Epithelial cell of proximal tubule (primary cell): ENCODE results near the gene CNGA1. TPM values are rescaled to one million over a fixed set of nuclear protein-coding genes. Genes with fewer than 3 reads are reported as not detected.

Experiments used
- DNase-seq: peaks from one replicate; pipeline ENCODE4 v3.0.0-alpha.2; 2011; ENCODE audit warnings: low read depth
- H3K4me3 ChIP-seq: 2 replicates; pipeline ENCODE4 v1.5.1; 2011; ENCODE audit warnings: low read depth, mild to moderate bottlenecking, low read length
- CTCF ChIP-seq: conservative IDR thresholded peaks from 2 replicates; pipeline ENCODE4 v1.5.1; 2012; ENCODE audit warnings: low read depth, mild to moderate bottlenecking, low read length
- total RNA-seq: library from RNA; depleted of rRNA; stranded (reverse); fragments of >200 nt; gene quantifications from 2 replicates; pipeline ENCODE4 v1.2.3, GENCODE V29; 2015

Gene CNGA1
- total RNA-seq, 1 donor from 2014 or later = 2.8 TPM

- DNase-seq = no peak
- TF ChIP-seq CTCF = no peak
- H3K4me3 ChIP-seq = no peak overlapping the region
These were observed 31.4 kb upstream of the CNGA1 start for GRCh38 chr4:48047896-48048295.

GRCh38 chr4:48047421-48047844 lies 31.0 kb upstream of the CNGA1 start:
- no peak for DNase-seq
- H3K4me3 ChIP-seq = no peak overlapping the region
- no peak for TF ChIP-seq CTCF

- no peak overlapping the region for H3K4me3 ChIP-seq
- TF ChIP-seq CTCF = no peak
- DNase-seq = no peak
These were observed 29.6 kb upstream of the CNGA1 start for GRCh38 chr4:48046059-48046458.

DNA sequence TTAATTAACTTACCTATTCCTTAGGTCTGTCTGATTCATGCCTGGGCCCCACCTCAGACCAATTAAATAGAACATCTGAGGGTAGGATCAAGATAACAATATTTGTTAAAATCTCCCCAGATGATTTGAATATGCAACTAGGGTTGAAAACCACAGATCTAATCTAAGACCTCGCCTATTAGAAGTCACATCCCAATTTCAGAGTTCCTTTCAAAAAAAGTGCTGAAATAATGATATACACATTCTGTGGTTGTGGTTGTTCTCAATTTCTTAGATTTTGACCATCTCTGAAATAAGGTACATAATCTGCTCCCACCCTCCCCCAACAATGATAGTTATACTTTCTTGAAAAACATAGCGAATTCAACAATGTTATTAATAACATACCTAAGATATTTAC lies 27.8 kb upstream of the CNGA1 start:
- no peak for TF ChIP-seq CTCF
- no peak overlapping the region for H3K4me3 ChIP-seq
- no peak for DNase-seq

GRCh38 chr4:48043504-48043903 lies 27.0 kb upstream of the CNGA1 start:
- H3K4me3 ChIP-seq = no peak overlapping the region
- no peak for DNase-seq
- no peak for TF ChIP-seq CTCF

- peak overlapping the region; percentile 10 for H3K4me3 ChIP-seq
- TF ChIP-seq CTCF = no peak
- no peak for DNase-seq
These were observed 26.5 kb upstream of the CNGA1 start for GRCh38 chr4:48042979-48043461.

DNA sequence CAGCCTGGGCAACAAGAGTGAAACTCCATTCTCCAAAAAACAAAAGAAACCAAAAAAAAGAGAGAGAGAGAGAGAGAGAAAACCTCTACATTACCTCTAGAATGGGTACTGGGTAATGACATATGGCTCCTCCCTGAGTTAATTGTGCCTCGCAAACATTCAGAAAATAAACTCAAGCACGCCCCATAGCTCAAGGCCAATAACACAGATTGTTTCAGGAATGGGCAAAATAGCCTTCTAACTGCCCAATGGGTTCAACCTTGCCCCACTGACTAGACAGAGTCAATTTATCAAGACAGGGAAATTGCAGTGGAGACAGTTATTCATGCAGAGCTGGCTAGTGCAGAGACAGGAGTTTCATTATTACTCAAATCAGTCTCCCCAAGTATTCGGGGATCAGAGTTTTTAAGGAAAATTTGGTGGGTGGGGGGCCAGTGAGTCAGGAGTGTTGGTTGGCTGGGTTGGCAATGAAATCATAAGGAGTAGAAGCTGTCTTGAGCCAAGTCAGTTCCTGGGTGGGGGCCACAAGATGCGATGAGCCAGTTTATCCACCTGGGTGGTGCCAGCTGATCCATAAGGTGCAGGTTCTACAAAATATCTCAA lies 25.2 kb upstream of the CNGA1 start:
- H3K4me3 ChIP-seq = no peak overlapping the region
- no peak for TF ChIP-seq CTCF
- no peak for DNase-seq
